Endothelial cell (in vitro differentiated cells): ENCODE data around the gene SRSF8. TPM values are rescaled to one million over a fixed set of nuclear protein-coding genes. Genes with fewer than 3 reads are reported as not detected.
"Not testable (repeated sequence)": the region's sequence is repeated elsewhere in the genome, so short reads cannot be mapped to it uniquely, and the experiment has no call there.

Experiments
- DNase-seq: peaks from one replicate; pipeline ENCODE4 v3.0.0; 2021; ENCODE audit warnings: low spot score
- H3K27ac Mint-ChIP-seq: one replicate; pipeline ENCODE4 v1.8.0; 2021; ENCODE audit warnings: mixed read lengths, inconsistent platforms; ENCODE audit not compliant: unreplicated experiment
- H3K27me3 Mint-ChIP-seq: one replicate; pipeline ENCODE4 v1.8.0; 2021; ENCODE audit warnings: mild to moderate bottlenecking, moderate library complexity, mixed read lengths, inconsistent platforms; ENCODE audit not compliant: unreplicated experiment
- H3K36me3 Mint-ChIP-seq: one replicate; pipeline ENCODE4 v1.8.0; 2021; ENCODE audit warnings: mild to moderate bottlenecking, low read depth, mixed read lengths, inconsistent platforms; ENCODE audit not compliant: unreplicated experiment
- H3K4me1 Mint-ChIP-seq: one replicate; pipeline ENCODE4 v1.8.0; 2021; ENCODE audit warnings: mild to moderate bottlenecking, mixed read lengths, inconsistent platforms; ENCODE audit not compliant: unreplicated experiment
- H3K4me3 Mint-ChIP-seq: one replicate; pipeline ENCODE4 v1.8.0; 2021; ENCODE audit warnings: mild to moderate bottlenecking, mixed read lengths, inconsistent platforms; ENCODE audit not compliant: unreplicated experiment
- H3K9me3 Mint-ChIP-seq: one replicate; pipeline ENCODE4 v1.8.0; 2021; ENCODE audit warnings: mixed read lengths, inconsistent platforms; ENCODE audit not compliant: unreplicated experiment
- long read RNA-seq: library from polyadenylated mRNA; unstranded; transcript quantifications from one replicate; pipeline ENCODE4 v2.0.0, GENCODE V29; 2020; ENCODE audit not compliant: unreplicated experiment
- total RNA-seq: library from RNA; stranded (reverse); fragmentation: NEBNext Ultra II Directional; extraction: Animal tissue kit (Norgen Biotek cat#: 25700); gene quantifications from one replicate; pipeline ENCODE4 v1.2.1, GENCODE V29; 2021; ENCODE audit not compliant: unreplicated experiment
- TF ChIP-seq, protein P1 (sequence below): fragments of 200-600 bp; sonication (generic); IDR thresholded peaks from one replicate; pipeline ENCODE4 v1.5.0; 2021; ENCODE audit warnings: antibody characterized with exemption; ENCODE audit not compliant: unreplicated experiment

The SRSF8 gene
- total RNA-seq: 25.2 TPM
- long read RNA-seq, full-length matches to known transcripts: 20 of 20 reads
- long read RNA-seq, partial matches to known transcripts: 0 of 20 reads
- long read RNA-seq, other reads (novel, unspliced or antisense): 0 of 20 reads

DNA sequence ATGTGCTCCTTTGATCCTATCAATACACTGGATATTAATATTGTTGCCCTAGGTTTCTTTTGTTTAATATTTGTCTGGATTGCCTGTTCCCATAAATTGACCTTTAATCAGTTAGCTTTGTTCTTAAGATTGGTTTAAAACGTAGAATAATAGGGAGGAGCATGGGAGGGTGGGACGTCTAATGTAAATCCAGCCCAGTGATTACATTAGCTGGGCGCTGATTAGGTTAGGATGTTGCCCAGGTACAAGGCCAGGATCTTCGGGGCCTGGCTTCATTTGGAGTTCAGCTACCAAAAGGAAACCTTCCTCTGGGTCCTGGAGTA lies at the start of gene SRSF8:
TSS of gene SRSF8 (plus strand) at position 204 of the 323 bp plus-strand sequence. CDS start 308 bp downstream, outside the sequence.
- Mint-ChIP-seq H3K9me3 (no peaks in the 10 kb centered on the region), H3K4me1 (peaks cover 13% of the 10 kb centered on the region), H3K4me3 (peak within 1 kb of the TSS; percentile 99), H3K27ac (peak within 1 kb of the TSS; percentile 91), H3K27me3 (peaks cover 4% of the 10 kb centered on the region), H3K36me3 (no peaks in the 10 kb centered on the region)
- DNase-seq: no peak
- TF ChIP-seq, protein P1, sequence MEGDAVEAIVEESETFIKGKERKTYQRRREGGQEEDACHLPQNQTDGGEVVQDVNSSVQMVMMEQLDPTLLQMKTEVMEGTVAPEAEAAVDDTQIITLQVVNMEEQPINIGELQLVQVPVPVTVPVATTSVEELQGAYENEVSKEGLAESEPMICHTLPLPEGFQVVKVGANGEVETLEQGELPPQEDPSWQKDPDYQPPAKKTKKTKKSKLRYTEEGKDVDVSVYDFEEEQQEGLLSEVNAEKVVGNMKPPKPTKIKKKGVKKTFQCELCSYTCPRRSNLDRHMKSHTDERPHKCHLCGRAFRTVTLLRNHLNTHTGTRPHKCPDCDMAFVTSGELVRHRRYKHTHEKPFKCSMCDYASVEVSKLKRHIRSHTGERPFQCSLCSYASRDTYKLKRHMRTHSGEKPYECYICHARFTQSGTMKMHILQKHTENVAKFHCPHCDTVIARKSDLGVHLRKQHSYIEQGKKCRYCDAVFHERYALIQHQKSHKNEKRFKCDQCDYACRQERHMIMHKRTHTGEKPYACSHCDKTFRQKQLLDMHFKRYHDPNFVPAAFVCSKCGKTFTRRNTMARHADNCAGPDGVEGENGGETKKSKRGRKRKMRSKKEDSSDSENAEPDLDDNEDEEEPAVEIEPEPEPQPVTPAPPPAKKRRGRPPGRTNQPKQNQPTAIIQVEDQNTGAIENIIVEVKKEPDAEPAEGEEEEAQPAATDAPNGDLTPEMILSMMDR: no peak

DNA sequence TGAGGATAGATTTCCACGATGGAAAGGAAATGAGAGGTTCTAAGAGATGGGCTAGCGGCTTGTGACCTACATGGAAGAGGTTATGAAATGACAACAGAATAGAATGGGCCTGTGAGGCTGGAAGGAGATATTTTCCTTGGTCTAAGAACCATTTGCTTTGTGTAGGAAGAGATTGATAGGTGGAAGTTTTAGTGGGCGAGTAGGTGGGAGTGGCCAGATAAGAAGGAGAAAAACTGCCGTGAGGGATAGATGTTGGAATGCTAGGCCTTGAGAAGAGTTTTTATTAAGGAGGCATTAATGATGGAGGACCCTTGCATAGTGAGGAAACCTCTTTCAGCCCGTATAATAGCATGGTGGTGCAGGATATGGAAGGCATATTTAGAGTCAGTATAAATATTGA lies 45.3 kb upstream of the SRSF8 start:
- not testable (repeated sequence) for H3K4me1 Mint-ChIP-seq, H3K27ac Mint-ChIP-seq, DNase-seq, H3K27me3 Mint-ChIP-seq, H3K36me3 Mint-ChIP-seq, H3K4me3 Mint-ChIP-seq, H3K9me3 Mint-ChIP-seq

DNA sequence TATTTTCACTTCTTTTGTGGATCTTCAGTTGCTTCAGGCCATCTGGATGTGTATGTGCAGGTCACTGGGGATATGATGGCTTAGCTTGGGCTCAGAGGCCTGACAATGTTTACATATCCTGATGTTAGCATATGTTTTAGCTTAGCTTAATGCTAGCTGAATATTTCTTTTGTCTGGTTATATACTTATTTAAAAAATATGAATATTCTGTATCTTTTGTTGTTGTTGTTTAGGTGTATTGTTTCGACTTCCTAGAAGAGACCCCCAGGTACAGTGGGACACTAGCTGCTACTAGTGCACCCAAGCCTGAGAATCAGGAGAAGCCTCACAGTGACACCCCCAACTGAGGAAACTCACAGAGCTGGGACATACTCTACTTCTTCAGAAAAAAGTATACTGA lies 41.8 kb upstream of the SRSF8 start, which contains the start of gene KDM4E:
TSS of gene KDM4E (plus strand) at position 301 of the 400 bp plus-strand sequence. CDS start 300 bp downstream, outside the sequence.
- H3K4me1 Mint-ChIP-seq: no peaks in the 10 kb centered on the region
- no peak for DNase-seq
- H3K27me3 Mint-ChIP-seq: peaks cover 4% of the 10 kb centered on the region
- no peaks in the 10 kb centered on the region for H3K9me3 Mint-ChIP-seq
- TF ChIP-seq, protein P1: no peak
- no peak within 1 kb of the TSS for H3K27ac Mint-ChIP-seq
- no peak within 1 kb of the TSS for H3K4me3 Mint-ChIP-seq
- H3K36me3 Mint-ChIP-seq: no peaks in the 10 kb centered on the region

- not testable (repeated sequence) for H3K4me3 Mint-ChIP-seq, H3K27ac Mint-ChIP-seq, H3K9me3 Mint-ChIP-seq, H3K36me3 Mint-ChIP-seq, DNase-seq, H3K27me3 Mint-ChIP-seq, H3K4me1 Mint-ChIP-seq
Measured at GRCh38 chr11:95025594-95025993, 41.1 kb upstream of the SRSF8 start.

GRCh38 chr11:95028357-95028756 lies 38.4 kb upstream of the SRSF8 start:
- no peak overlapping the region for H3K27ac Mint-ChIP-seq
- TF ChIP-seq, protein P1: no peak
- H3K9me3 Mint-ChIP-seq: no peaks in the 10 kb centered on the region
- no peak overlapping the region for H3K4me3 Mint-ChIP-seq
- peaks cover 4% of the 10 kb centered on the region for H3K27me3 Mint-ChIP-seq
- no peak for DNase-seq
- no peaks in the 10 kb centered on the region for H3K4me1 Mint-ChIP-seq
- H3K36me3 Mint-ChIP-seq: no peaks in the 10 kb centered on the region

- no peak for DNase-seq
- no peaks in the 10 kb centered on the region for H3K27me3 Mint-ChIP-seq
- H3K4me3 Mint-ChIP-seq: no peak overlapping the region
- no peaks in the 10 kb centered on the region for H3K4me1 Mint-ChIP-seq
- no peaks in the 10 kb centered on the region for H3K9me3 Mint-ChIP-seq
- H3K27ac Mint-ChIP-seq: no peak overlapping the region
- TF ChIP-seq, protein P1: no peak
- H3K36me3 Mint-ChIP-seq: no peaks in the 10 kb centered on the region
Measured at GRCh38 chr11:95033051-95033450, 33.7 kb upstream of the SRSF8 start.
